Liver (tissue), 3 donors: ENCODE measurements around the gene DGKH.

Experiments
- GABPA ChIP-seq, 2 donors: IDR thresholded peaks in 1 of 2; conservative IDR thresholded peaks in 1 of 2; 2 replicates each; pipeline ENCODE4 v1.6.1; 2016; ENCODE audit warnings: antibody characterized with exemption in 2 of 2, mild to moderate bottlenecking in 1 of 2, moderate library complexity in 1 of 2
- RAD21 ChIP-seq, 2 donors: IDR thresholded peaks; 2 replicates each; pipeline ENCODE4 v1.6.1; 2016; ENCODE audit warnings: antibody characterized with exemption in 2 of 2, mild to moderate bottlenecking in 2 of 2
- SP1 ChIP-seq: IDR thresholded peaks from 2 replicates; pipeline ENCODE4 v1.6.1; 2018; ENCODE audit warnings: antibody characterized with exemption, mild to moderate bottlenecking
- TAF1 ChIP-seq: conservative IDR thresholded peaks from 2 replicates; pipeline ENCODE4 v1.6.1; 2016; ENCODE audit warnings: antibody characterized with exemption, mild to moderate bottlenecking
- YY1 ChIP-seq: IDR thresholded peaks from 2 replicates; pipeline ENCODE4 v1.6.1; 2016; ENCODE audit warnings: antibody characterized with exemption, mild to moderate bottlenecking
- TF ChIP-seq, protein P1 (sequence below): IDR thresholded peaks from 2 replicates; pipeline ENCODE4 v1.6.1; 2016; ENCODE audit warnings: antibody characterized with exemption, mild to moderate bottlenecking
- TF ChIP-seq, protein P2 (sequence below): fragments of 150-350 bp; IDR thresholded peaks from 2 replicates; pipeline ENCODE4 v1.5.1; 2017; ENCODE audit warnings: improper control_type of control experiment, low read depth, low read length; ENCODE audit not compliant: missing input control
- TF ChIP-seq, protein P3 (sequence below): IDR thresholded peaks from 2 replicates; pipeline ENCODE4 v1.6.1; 2016; ENCODE audit warnings: antibody characterized with exemption
- donor health status: healthy.
- donor health status: healthy.

DNA sequence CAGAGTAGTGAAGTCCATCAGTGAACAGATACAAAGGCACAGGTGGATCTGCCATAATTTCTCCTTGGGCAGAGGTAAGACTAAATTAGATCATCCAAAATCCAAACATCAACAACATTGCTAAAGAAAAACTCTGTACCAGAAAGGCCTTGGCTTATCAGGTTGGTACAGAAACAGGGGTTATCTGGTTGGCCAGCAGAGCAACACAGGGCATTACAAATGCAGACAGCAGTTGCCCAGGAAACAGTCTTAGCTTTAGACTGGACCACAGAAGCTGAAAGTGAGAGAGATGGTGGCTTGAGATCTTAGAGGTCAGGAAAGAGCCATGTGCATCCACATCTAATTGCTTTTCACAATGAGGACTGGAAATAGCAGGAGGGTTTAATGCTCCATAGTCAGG is 26.6 kb upstream of the DGKH start:
- TF ChIP-seq, protein P1, sequence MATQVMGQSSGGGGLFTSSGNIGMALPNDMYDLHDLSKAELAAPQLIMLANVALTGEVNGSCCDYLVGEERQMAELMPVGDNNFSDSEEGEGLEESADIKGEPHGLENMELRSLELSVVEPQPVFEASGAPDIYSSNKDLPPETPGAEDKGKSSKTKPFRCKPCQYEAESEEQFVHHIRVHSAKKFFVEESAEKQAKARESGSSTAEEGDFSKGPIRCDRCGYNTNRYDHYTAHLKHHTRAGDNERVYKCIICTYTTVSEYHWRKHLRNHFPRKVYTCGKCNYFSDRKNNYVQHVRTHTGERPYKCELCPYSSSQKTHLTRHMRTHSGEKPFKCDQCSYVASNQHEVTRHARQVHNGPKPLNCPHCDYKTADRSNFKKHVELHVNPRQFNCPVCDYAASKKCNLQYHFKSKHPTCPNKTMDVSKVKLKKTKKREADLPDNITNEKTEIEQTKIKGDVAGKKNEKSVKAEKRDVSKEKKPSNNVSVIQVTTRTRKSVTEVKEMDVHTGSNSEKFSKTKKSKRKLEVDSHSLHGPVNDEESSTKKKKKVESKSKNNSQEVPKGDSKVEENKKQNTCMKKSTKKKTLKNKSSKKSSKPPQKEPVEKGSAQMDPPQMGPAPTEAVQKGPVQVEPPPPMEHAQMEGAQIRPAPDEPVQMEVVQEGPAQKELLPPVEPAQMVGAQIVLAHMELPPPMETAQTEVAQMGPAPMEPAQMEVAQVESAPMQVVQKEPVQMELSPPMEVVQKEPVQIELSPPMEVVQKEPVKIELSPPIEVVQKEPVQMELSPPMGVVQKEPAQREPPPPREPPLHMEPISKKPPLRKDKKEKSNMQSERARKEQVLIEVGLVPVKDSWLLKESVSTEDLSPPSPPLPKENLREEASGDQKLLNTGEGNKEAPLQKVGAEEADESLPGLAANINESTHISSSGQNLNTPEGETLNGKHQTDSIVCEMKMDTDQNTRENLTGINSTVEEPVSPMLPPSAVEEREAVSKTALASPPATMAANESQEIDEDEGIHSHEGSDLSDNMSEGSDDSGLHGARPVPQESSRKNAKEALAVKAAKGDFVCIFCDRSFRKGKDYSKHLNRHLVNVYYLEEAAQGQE = no peak
- TF ChIP-seq, protein P2, sequence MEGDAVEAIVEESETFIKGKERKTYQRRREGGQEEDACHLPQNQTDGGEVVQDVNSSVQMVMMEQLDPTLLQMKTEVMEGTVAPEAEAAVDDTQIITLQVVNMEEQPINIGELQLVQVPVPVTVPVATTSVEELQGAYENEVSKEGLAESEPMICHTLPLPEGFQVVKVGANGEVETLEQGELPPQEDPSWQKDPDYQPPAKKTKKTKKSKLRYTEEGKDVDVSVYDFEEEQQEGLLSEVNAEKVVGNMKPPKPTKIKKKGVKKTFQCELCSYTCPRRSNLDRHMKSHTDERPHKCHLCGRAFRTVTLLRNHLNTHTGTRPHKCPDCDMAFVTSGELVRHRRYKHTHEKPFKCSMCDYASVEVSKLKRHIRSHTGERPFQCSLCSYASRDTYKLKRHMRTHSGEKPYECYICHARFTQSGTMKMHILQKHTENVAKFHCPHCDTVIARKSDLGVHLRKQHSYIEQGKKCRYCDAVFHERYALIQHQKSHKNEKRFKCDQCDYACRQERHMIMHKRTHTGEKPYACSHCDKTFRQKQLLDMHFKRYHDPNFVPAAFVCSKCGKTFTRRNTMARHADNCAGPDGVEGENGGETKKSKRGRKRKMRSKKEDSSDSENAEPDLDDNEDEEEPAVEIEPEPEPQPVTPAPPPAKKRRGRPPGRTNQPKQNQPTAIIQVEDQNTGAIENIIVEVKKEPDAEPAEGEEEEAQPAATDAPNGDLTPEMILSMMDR = no peak
- TF ChIP-seq SP1 (no peak), TAF1 (no peak), YY1 (no peak), GABPA (IDR thresholded peaks at IDR 0.05 in 1 of 2, conservative IDR thresholded peaks at IDR 0.05 in 1 of 2) (no peak), RAD21 (IDR thresholded peaks at IDR 0.05) (no peak)
- TF ChIP-seq, protein P3, sequence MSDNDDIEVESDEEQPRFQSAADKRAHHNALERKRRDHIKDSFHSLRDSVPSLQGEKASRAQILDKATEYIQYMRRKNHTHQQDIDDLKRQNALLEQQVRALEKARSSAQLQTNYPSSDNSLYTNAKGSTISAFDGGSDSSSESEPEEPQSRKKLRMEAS = no peak
